Osteocyte (in vitro differentiated cells): ENCODE results near the gene RPS26. TPM values are rescaled to one million over a fixed set of nuclear protein-coding genes. Genes with fewer than 3 reads are reported as not detected.

Experiments
- DNase-seq: peaks from one replicate; pipeline ENCODE4 v3.0.0; 2021; ENCODE audit warnings: mixed read lengths; ENCODE audit not compliant: unreplicated experiment; ENCODE audit errors: extremely low spot score
- H3K27ac Mint-ChIP-seq: one replicate; pipeline ENCODE4 v1.8.0; 2021; ENCODE audit warnings: mild to moderate bottlenecking, mixed read lengths; ENCODE audit not compliant: unreplicated experiment
- H3K27me3 Mint-ChIP-seq: one replicate; pipeline ENCODE4 v1.8.0; 2021; ENCODE audit warnings: mixed read lengths; ENCODE audit not compliant: unreplicated experiment
- H3K36me3 Mint-ChIP-seq: one replicate; pipeline ENCODE4 v1.8.0; 2021; ENCODE audit warnings: mixed read lengths; ENCODE audit not compliant: unreplicated experiment
- H3K4me1 Mint-ChIP-seq: one replicate; pipeline ENCODE4 v1.8.0; 2021; ENCODE audit warnings: mixed read lengths; ENCODE audit not compliant: unreplicated experiment
- H3K4me3 Mint-ChIP-seq: one replicate; pipeline ENCODE4 v1.8.0; 2021; ENCODE audit warnings: mild to moderate bottlenecking, moderate library complexity, mixed read lengths; ENCODE audit not compliant: unreplicated experiment
- H3K9me3 Mint-ChIP-seq: one replicate; pipeline ENCODE4 v1.8.0; 2021; ENCODE audit warnings: mixed read lengths; ENCODE audit not compliant: unreplicated experiment
- CTCF ChIP-seq: fragments of 200-600 bp; sonication (generic); IDR thresholded peaks from 2 replicates; pipeline ENCODE4 v1.5.0; 2021; ENCODE audit warnings: antibody characterized with exemption, mild to moderate bottlenecking, moderate library complexity
- long read RNA-seq: library from polyadenylated mRNA; unstranded; transcript quantifications from one replicate; pipeline ENCODE4 v2.0.0, GENCODE V29; 2021
- total RNA-seq: library from RNA; stranded (reverse); gene quantifications from 2 replicates; pipeline ENCODE4 v1.2.1, GENCODE V29; 2021

RPS26 gene
- 25.0 and 25.3 TPM in 2 replicates for total RNA-seq
- long read RNA-seq, partial matches to known transcripts = 4 of 8 reads
- long read RNA-seq, other reads (novel, unspliced or antisense) = 1 of 8 reads

GRCh38 chr12:56041552-56042429 is at the start of gene RPS26:
Gene RPS26 (plus strand): TSS chr12:56041918. CDS start chr12:56042167, 249 bp downstream.
- Mint-ChIP-seq H3K27me3 (no peaks in the 10 kb centered on the region), H3K4me1 (peaks cover 24% of the 10 kb centered on the region), H3K9me3 (no peaks in the 10 kb centered on the region), H3K36me3 (peaks cover 15% of the 10 kb centered on the region), H3K4me3 (peak within 1 kb of the TSS; percentile 97), H3K27ac (peak within 1 kb of the TSS; percentile 98)
- peak; percentile 98 for DNase-seq
- peak; percentile 62 for TF ChIP-seq CTCF

GRCh38 chr12:55993230-55993853 is 48.4 kb upstream of the RPS26 start:
- DNase-seq = no peak
- H3K27me3 Mint-ChIP-seq = no peaks in the 10 kb centered on the region
- no peak for TF ChIP-seq CTCF
- no peaks in the 10 kb centered on the region for H3K9me3 Mint-ChIP-seq
- peaks cover 42% of the 10 kb centered on the region for H3K36me3 Mint-ChIP-seq
- H3K27ac Mint-ChIP-seq = no peak overlapping the region
- H3K4me3 Mint-ChIP-seq = no peak overlapping the region
- H3K4me1 Mint-ChIP-seq = peaks cover 15% of the 10 kb centered on the region

- H3K36me3 Mint-ChIP-seq = peaks cover 33% of the 10 kb centered on the region
- no peak for TF ChIP-seq CTCF
- no peak overlapping the region for H3K27ac Mint-ChIP-seq
- H3K27me3 Mint-ChIP-seq = no peaks in the 10 kb centered on the region
- H3K4me3 Mint-ChIP-seq = no peak overlapping the region
- no peaks in the 10 kb centered on the region for H3K9me3 Mint-ChIP-seq
- H3K4me1 Mint-ChIP-seq = peaks cover 15% of the 10 kb centered on the region
- DNase-seq = no peak
Observed at GRCh38 chr12:55995366-55995765, 46.4 kb upstream of the RPS26 start.

- H3K4me3 Mint-ChIP-seq = peak overlapping the region; percentile 95
- peak; percentile 81 for TF ChIP-seq CTCF
- no peak for DNase-seq
- H3K9me3 Mint-ChIP-seq = no peaks in the 10 kb centered on the region
- no peaks in the 10 kb centered on the region for H3K27me3 Mint-ChIP-seq
- peak overlapping the region; percentile 87 for H3K27ac Mint-ChIP-seq
- peaks cover 24% of the 10 kb centered on the region for H3K36me3 Mint-ChIP-seq
- H3K4me1 Mint-ChIP-seq = peaks cover 16% of the 10 kb centered on the region
Observed at GRCh38 chr12:55996201-55996714, 45.5 kb upstream of the RPS26 start.
